Right lobe of liver (tissue), 4 donors: Measurements from ENCODE around the gene GPATCH8.

Experiments used
- CTCF ChIP-seq, 4 donors: fragments of 200-600 bp in 3 of 4; fragments of 450-650 bp in 1 of 4; IDR thresholded peaks; one replicate each; pipeline versions ENCODE4 v1.5.1 to v1.8.0; 2016 to 2022; ENCODE audit warnings: antibody characterized with exemption in 4 of 4, mild to moderate bottlenecking in 2 of 4
- POLR2A ChIP-seq: fragments of 450-650 bp; IDR thresholded peaks from one replicate; pipeline ENCODE4 v1.6.1; 2017; ENCODE audit warnings: antibody characterized with exemption, mild to moderate bottlenecking
- donor health status: DM: no; HTN: no; CAD: no.
- donor health status: DM: no; HTN: no; CAD: no.
- donor health status: DM: no; HTN: yes; CAD: no.

DNA sequence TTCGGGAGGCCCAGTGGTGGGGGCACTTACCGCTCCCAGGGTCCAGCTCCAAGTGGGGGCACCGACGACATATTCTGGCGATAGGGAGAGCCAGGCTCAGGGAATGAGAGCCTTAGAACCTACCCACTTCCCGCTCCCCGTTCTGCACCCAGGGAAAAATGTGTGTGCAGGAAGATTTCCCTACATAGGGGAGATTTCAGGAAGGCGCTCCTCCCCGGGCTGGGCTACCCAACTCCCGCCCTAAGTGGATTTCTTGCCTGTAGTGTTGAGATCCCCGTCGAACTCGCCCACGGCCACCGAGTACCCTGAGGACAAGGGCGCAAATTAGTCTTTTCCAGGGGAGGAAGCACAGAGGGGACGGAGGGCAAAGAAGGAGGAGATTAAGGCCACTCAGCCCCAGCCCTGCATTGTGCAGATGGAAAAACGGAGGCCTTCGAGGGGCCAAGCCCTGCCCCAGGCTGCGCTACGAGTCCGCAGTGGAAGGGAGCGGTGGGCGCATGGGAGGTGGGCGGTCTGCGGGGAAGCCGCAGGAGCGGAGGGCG, 118.9 kb downstream of the GPATCH8 start:
- no peak for TF ChIP-seq CTCF (IDR thresholded peaks at IDR 0.05)
- no peak for TF ChIP-seq POLR2A
